HepG2 (cell line): ENCODE results near the gene PDP2. TPM values are rescaled to one million over a fixed set of nuclear protein-coding genes. Genes with fewer than 3 reads are reported as not detected.

ENCODE experiments used
- DDIT3 ChIP-seq: sonication (generic); formaldehyde crosslinking; IDR thresholded peaks from 2 replicates; pipeline ENCODE4 v1.4.0; 2020; ENCODE audit warnings: mild to moderate bottlenecking, missing genetic modification reagents
- HDAC2 ChIP-seq: sonication (generic); formaldehyde crosslinking; IDR thresholded peaks from 2 replicates; pipeline ENCODE4 v1.4.0; 2020; ENCODE audit warnings: missing genetic modification reagents
- HMGA1 ChIP-seq: sonication (generic); formaldehyde crosslinking; conservative IDR thresholded peaks from 2 replicates; pipeline ENCODE4 v1.4.0; 2020; ENCODE audit warnings: missing genetic modification reagents
- MEF2D ChIP-seq: sonication (generic); formaldehyde crosslinking; IDR thresholded peaks from 2 replicates; pipeline ENCODE4 v1.5.1; 2020; ENCODE audit warnings: mild to moderate bottlenecking, missing genetic modification reagents
- RXRA ChIP-seq: sonication (generic); formaldehyde crosslinking; IDR thresholded peaks from 2 replicates; pipeline ENCODE4 v1.5.1; 2020; ENCODE audit warnings: missing genetic modification reagents
- THAP7 ChIP-seq: sonication (generic); formaldehyde crosslinking; IDR thresholded peaks from 2 replicates; pipeline ENCODE4 v1.8.1; 2023; ENCODE audit warnings: mild to moderate bottlenecking, missing genetic modification reagents
- THAP9 ChIP-seq: sonication (generic); formaldehyde crosslinking; IDR thresholded peaks from 2 replicates; pipeline ENCODE4; 2020; ENCODE audit warnings: missing genetic modification reagents, mild to moderate bottlenecking, borderline replicate concordance
- ZBTB38 ChIP-seq: sonication (generic); formaldehyde crosslinking; IDR thresholded peaks from 2 replicates; pipeline ENCODE4 v1.5.1; 2020; ENCODE audit warnings: mild to moderate bottlenecking, missing genetic modification reagents
- ZBTB7B ChIP-seq: sonication (generic); formaldehyde crosslinking; IDR thresholded peaks from 2 replicates; pipeline ENCODE4 v1.4.0; 2020; ENCODE audit warnings: missing genetic modification reagents
- ZFX ChIP-seq: sonication (generic); formaldehyde crosslinking; IDR thresholded peaks from 2 replicates; pipeline ENCODE4 v1.4.0; 2020; ENCODE audit warnings: mild to moderate bottlenecking, low read depth, missing genetic modification reagents, moderate library complexity
- ZHX1 ChIP-seq: sonication (generic); formaldehyde crosslinking; IDR thresholded peaks from 2 replicates; pipeline ENCODE4 v1.8.1; 2022; ENCODE audit warnings: low read depth, mild to moderate bottlenecking, missing genetic modification reagents
- ZHX2 ChIP-seq, 2 experiments: sonication (generic) in 1 of 2; formaldehyde crosslinking in 1 of 2; IDR thresholded peaks; 2 replicates each; pipeline versions ENCODE4 v1.6.1 to v1.9.0; 2014 to 2022; ENCODE audit warnings: antibody characterized with exemption in 1 of 2, borderline replicate concordance in 1 of 2, inconsistent platforms in 1 of 2, low read depth in 1 of 2, missing genetic modification reagents in 1 of 2
- ZMAT5 ChIP-seq: sonication (generic); formaldehyde crosslinking; IDR thresholded peaks from 2 replicates; pipeline ENCODE4 v1.5.0; 2020; ENCODE audit warnings: mild to moderate bottlenecking, low read depth, missing genetic modification reagents, borderline replicate concordance
- ZNF605 ChIP-seq: sonication (generic); formaldehyde crosslinking; IDR thresholded peaks from 2 replicates; pipeline ENCODE4 v1.8.0; 2022; ENCODE audit warnings: mild to moderate bottlenecking, missing genetic modification reagents
- polyA plus RNA-seq, 8 experiments: library from polyadenylated mRNA; depleted of rRNA in 3 of 8; stranded (reverse) in 7 of 8; unstranded in 1 of 8; fragments of >200 nt; fragmentation: Illumina TruSeq in 4 of 8; extraction: Trizol in 4 of 8; gene quantifications; 2 replicates each; pipeline versions ENCODE4 v1.2.1 to v1.2.3, GENCODE V29; 2011 to 2016; ENCODE audit warnings: low read depth in 4 of 8, missing spikeins in 1 of 8, mixed read lengths in 1 of 8; ENCODE audit not compliant: insufficient read depth in 1 of 8
- total RNA-seq, 5 experiments: library from RNA; depleted of rRNA; stranded (reverse); fragments of >200 nt; fragmentation: Illumina TruSeq; extraction: Trizol; gene quantifications; 2 replicates each; pipeline ENCODE4 v1.2.3, GENCODE V29; 2016; ENCODE audit warnings: low read depth in 1 of 5

PDP2 gene
- total and polyA plus RNA-seq, 2 of the 13 experiments (the other 11 are each of a cell fraction or from before 2014, with no cell fraction given), result 12.8 to 15.8 TPM

GRCh38 chr16:66935314-66936011 is 55.1 kb downstream of the PDP2 start, which contains the start of gene CES2 (continued):
- TF ChIP-seq ZHX2 (IDR thresholded peaks at IDR 0.05; ENCODE audit: low read depth), result no peak
- no peak for TF ChIP-seq ZHX2 (CRISPR knock-in tag; IDR thresholded peaks at IDR 0.05; ENCODE audit: borderline replicate concordance)
- TF ChIP-seq RXRA (CRISPR knock-in tag), result peak; percentile 68; the same call in 1 of the 2 replicates
- TF ChIP-seq DDIT3 (CRISPR knock-in tag), result no peak
- TF ChIP-seq ZNF605 (CRISPR knock-in tag), result peak; percentile 94
- TF ChIP-seq ZHX1 (CRISPR knock-in tag), result peak; percentile 81; the same call in 1 of the 2 replicates
- TF ChIP-seq ZBTB7B (CRISPR knock-in tag), result peak; percentile 87; the same call in 1 of the 2 replicates
- peak; percentile 89 for TF ChIP-seq THAP9
- 0 out of 2 replicates have a peak, but pooled peaks have one; percentile 38 for TF ChIP-seq ZMAT5 (CRISPR knock-in tag)
- peak; percentile 36; the same call in 1 of the 2 replicates for TF ChIP-seq ZBTB38 (CRISPR knock-in tag)
- no peak for TF ChIP-seq HMGA1 (CRISPR knock-in tag)
- peak; percentile 65; the same call in 1 of the 2 replicates for TF ChIP-seq MEF2D (CRISPR knock-in tag)
- TF ChIP-seq HDAC2 (CRISPR knock-in tag), result peak; percentile 81
- peak; percentile 87; the same call in 1 of the 2 replicates for TF ChIP-seq THAP7 (CRISPR knock-in tag)
- peak; percentile 83; the same call in 1 of the 2 replicates for TF ChIP-seq ZFX (CRISPR knock-in tag)
